Panc1 (cell line): ENCODE measurements around the gene TEX28. TPM values are rescaled to one million over a fixed set of nuclear protein-coding genes. Genes with fewer than 3 reads are reported as not detected.

ENCODE experiments used
- ATAC-seq: fragments of 200-7000 bp; cut with Tn5 transposase; 2 replicates; pipeline ENCODE4 v1.9.1; 2020; ENCODE audit warnings: mild to moderate bottlenecking, moderate library complexity
- BruUV-seq: library from RNA; stranded (reverse); fragments of 400-500 nt; replicated peaks from 2 replicates; lab custom pipeline; 2021; lab: Mats Ljungman, UMichigan
- CTCF ChIA-PET: fragments of 300-600 bp; sonication (Branson Sonifier 250); formaldehyde crosslinking; loops from one replicate; lab custom pipeline; 2022; ENCODE audit warnings: antibody characterized with exemption; lab: Charles Lee
- POLR2A ChIA-PET: fragments of 300-600 bp; sonication (Branson Sonifier 250); formaldehyde crosslinking; loops from one replicate; lab custom pipeline; 2022; ENCODE audit warnings: antibody characterized with exemption; lab: Charles Lee
- DNase-seq: peaks from one replicate; pipeline ENCODE4 v3.0.0-alpha.2; 2010; ENCODE audit warnings: low read depth, low spot score
- H3K27ac ChIP-seq: 2 replicates; pipeline ENCODE4 v1.5.1; 2011; ENCODE audit warnings: mild to moderate bottlenecking, low read length, inconsistent platforms
- H3K27me3 ChIP-seq: fragments of 200-500 bp; sonication (Bioruptor generic); 2 replicates; pipeline ENCODE4 v1.6.0; 2014; ENCODE audit warnings: low read length, inconsistent platforms; ENCODE audit not compliant: control insufficient read depth, insufficient read depth
- H3K36me3 ChIP-seq: fragments of 200-500 bp; sonication (Bioruptor generic); 2 replicates; pipeline ENCODE4 v1.5.1; 2014; ENCODE audit warnings: inconsistent platforms, mild to moderate bottlenecking, low read length, moderate library complexity; ENCODE audit not compliant: control insufficient read depth, insufficient read depth
- H3K4me1 ChIP-seq: 2 replicates; pipeline ENCODE4 v1.5.1; 2011; ENCODE audit warnings: inconsistent platforms, mild to moderate bottlenecking, low read length, moderate library complexity; ENCODE audit not compliant: control insufficient read depth, insufficient read depth
- H3K4me3 ChIP-seq, 2 experiments: 2 replicates each; pipeline ENCODE4 v1.5.1; 2011 to 2012; ENCODE audit warnings: low read depth in 2 of 2, low read length in 2 of 2, mild to moderate bottlenecking in 2 of 2, inconsistent platforms in 1 of 2, moderate library complexity in 1 of 2
- H3K9me3 ChIP-seq: fragments of 200-500 bp; sonication (Bioruptor generic); 2 replicates; pipeline ENCODE4 v1.5.1; 2014; ENCODE audit warnings: low read depth, mild to moderate bottlenecking, inconsistent platforms, low read length, moderate library complexity; ENCODE audit not compliant: control insufficient read depth, insufficient read depth
- CTCF ChIP-seq: fragments of 450-650 bp; IDR thresholded peaks from 2 replicates; pipeline ENCODE4 v1.5.1; 2017; ENCODE audit warnings: mild to moderate bottlenecking
- POLR2AphosphoS5 ChIP-seq: IDR thresholded peaks from 2 replicates; pipeline ENCODE4 v1.6.1; 2012; ENCODE audit warnings: mild to moderate bottlenecking, low read depth, low read length, moderate library complexity
- REST ChIP-seq, 2 experiments: IDR thresholded peaks; 2 replicates each; pipeline ENCODE4 v1.6.1; 2011 to 2012; ENCODE audit warnings: low read depth in 2 of 2, control low read depth in 1 of 2, low read length in 1 of 2, mild to moderate bottlenecking in 1 of 2, moderate library complexity in 1 of 2; ENCODE audit not compliant: insufficient read depth in 1 of 2
- SIN3A ChIP-seq: IDR thresholded peaks from 2 replicates; pipeline ENCODE4 v1.6.1; 2012; ENCODE audit warnings: low read depth, mild to moderate bottlenecking, low read length, moderate library complexity, borderline replicate concordance; ENCODE audit not compliant: insufficient read depth
- TCF7L2 ChIP-seq: IDR thresholded peaks from 2 replicates; pipeline ENCODE4 v1.6.1; 2011; ENCODE audit warnings: mild to moderate bottlenecking, low read depth, low read length, inconsistent platforms
- in situ Hi-C: cut with HindIII; loops from 2 replicates; pipeline ENCODE4 v1.10.0; 2016; ENCODE audit warnings: low sequenced_read_pairs, low pct_unique_long_range_greater_than_20kb
- intact Hi-C: fragments of 100-400 bp; cut with micrococcal nuclease; formaldehyde crosslinking; loops from one replicate; pipeline ENCODE4 v1.10.0; 2022; ENCODE audit not compliant: unreplicated experiment
- total RNA-seq: library from RNA; stranded (reverse); gene quantifications from one replicate; pipeline ENCODE4 v1.2.1, GENCODE V29; 2021; ENCODE audit not compliant: unreplicated experiment

TEX28 gene
- total RNA-seq, 1 experiment from 2014 or later = not detected

DNA sequence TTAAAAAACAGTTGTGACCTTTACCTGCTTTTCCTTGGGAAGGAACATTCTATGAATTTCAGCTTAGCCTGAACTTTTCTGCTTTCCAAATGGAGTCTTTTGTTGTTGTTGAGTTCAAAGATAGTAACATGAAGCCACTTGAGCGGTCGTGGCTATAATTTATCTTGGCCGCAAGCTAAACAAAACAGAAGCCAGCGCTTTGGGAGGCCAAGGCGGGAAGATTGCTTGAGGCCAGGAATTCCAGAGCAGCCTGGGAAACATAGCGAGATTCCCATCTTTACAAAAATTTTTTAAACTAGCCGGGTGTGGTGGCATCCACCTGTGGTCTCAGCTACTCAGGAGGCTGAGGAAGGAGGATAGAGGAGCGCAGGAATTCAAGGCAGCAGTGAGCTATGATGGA is 30.6 kb upstream of the TEX28 start:
- no TSS peak for BruUV-seq
- Histone ChIP-seq H3K27me3 (peaks cover 7% of the 10 kb centered on the region; the same call in 1 of the 2 replicates), H3K4me3 (no peak overlapping the region), H3K4me1 (no peaks in the 10 kb centered on the region), H3K27ac (no peak overlapping the region), H3K9me3 (no peaks in the 10 kb centered on the region), H3K36me3 (no peaks in the 10 kb centered on the region)
- intact Hi-C loops (no loop called here), in situ Hi-C loops (no loop called here)
- ATAC-seq = no peak
- no peak for TF ChIP-seq REST (IDR thresholded peaks at IDR 0.05; ENCODE audit: insufficient read depth in 1 of 2, low read depth in 2 of 2, low read length in 1 of 2)
- no peak for TF ChIP-seq SIN3A
- TF ChIP-seq CTCF = no peak
- no peak for TF ChIP-seq POLR2AphosphoS5
- TF ChIP-seq TCF7L2 = no peak
- DNase-seq = no peak
- ChIA-PET POLR2A (no interaction called here), CTCF (interaction anchor here (0.5 kb wide), 1 partner anchor 11 kb away, joined by 4 read pairs; no protein-coding TSS in a partner anchor)

- intact Hi-C loops (no loop called here), in situ Hi-C loops (no loop called here)
- ChIA-PET POLR2A (no interaction called here), CTCF (no interaction called here)
- no TSS peak for BruUV-seq
- H3K27ac ChIP-seq = no peak overlapping the region
- no peak for TF ChIP-seq POLR2AphosphoS5
- no peak for TF ChIP-seq CTCF
- no peak for TF ChIP-seq SIN3A
- TF ChIP-seq TCF7L2 = no peak
- no peak for TF ChIP-seq REST (IDR thresholded peaks at IDR 0.05; ENCODE audit: insufficient read depth in 1 of 2, low read depth in 2 of 2, low read length in 1 of 2)
- H3K36me3 ChIP-seq = no peaks in the 10 kb centered on the region
- H3K4me3 ChIP-seq = no peak overlapping the region
- H3K27me3 ChIP-seq = peaks cover 7% of the 10 kb centered on the region; the same call in 1 of the 2 replicates
- H3K4me1 ChIP-seq = no peaks in the 10 kb centered on the region
- H3K9me3 ChIP-seq = no peaks in the 10 kb centered on the region
- no peak for ATAC-seq
- DNase-seq = no peak
These were observed 28.6 kb upstream of the TEX28 start for GRCh38 chrX:154323537-154323936.
